HUES6 (cell line): ENCODE results near the gene B3GNT3.
"Not testable (repeated sequence)": the region's sequence is repeated elsewhere in the genome, so short reads cannot be mapped to it uniquely, and the experiment has no call there.

Source experiments
- H3K27ac ChIP-seq: 2 replicates; pipeline ENCODE4 v1.7.0; 2013; ENCODE audit warnings: low read depth, mild to moderate bottlenecking, low read length, inconsistent platforms
- H3K27me3 ChIP-seq: 2 replicates; pipeline ENCODE4 v1.6.1; 2013; ENCODE audit warnings: low read length; ENCODE audit not compliant: control insufficient read depth, insufficient read depth
- H3K36me3 ChIP-seq: 2 replicates; pipeline ENCODE4 v1.6.1; 2013; ENCODE audit warnings: low read length; ENCODE audit not compliant: control insufficient read depth, insufficient read depth
- H3K4me1 ChIP-seq: 2 replicates; pipeline ENCODE4 v1.6.1; 2013; ENCODE audit warnings: low read length; ENCODE audit not compliant: control insufficient read depth, insufficient read depth
- H3K4me3 ChIP-seq: 2 replicates; pipeline ENCODE4 v1.5.1; 2013; ENCODE audit warnings: low read depth, low read length
- H3K9ac ChIP-seq: one replicate; pipeline ENCODE4 v1.6.1; 2013; ENCODE audit warnings: mild to moderate bottlenecking, low read length
- H3K9me3 ChIP-seq: 2 replicates; pipeline ENCODE4 v1.6.1; 2013; ENCODE audit warnings: low read depth, low read length; ENCODE audit not compliant: control insufficient read depth, insufficient read depth

The B3GNT3 gene

GRCh38 chr19:17784201-17785008 is 10.5 kb upstream of the B3GNT3 start:
- no peaks in the 10 kb centered on the region for H3K27me3 ChIP-seq
- H3K36me3 ChIP-seq, result peaks cover 12% of the 10 kb centered on the region
- H3K27ac ChIP-seq, result no peak overlapping the region
- H3K9me3 ChIP-seq, result no peaks in the 10 kb centered on the region
- H3K4me1 ChIP-seq, result peaks cover 8% of the 10 kb centered on the region
- H3K9ac ChIP-seq, result no peak overlapping the region
- H3K4me3 ChIP-seq, result no peak overlapping the region

GRCh38 chr19:17787274-17787913 is 7.5 kb upstream of the B3GNT3 start:
- peaks cover 5% of the 10 kb centered on the region; the same call in 1 of the 2 replicates for H3K4me1 ChIP-seq
- H3K9me3 ChIP-seq, result no peaks in the 10 kb centered on the region
- peaks cover 8% of the 10 kb centered on the region for H3K36me3 ChIP-seq
- H3K27me3 ChIP-seq, result no peaks in the 10 kb centered on the region
- H3K4me3 ChIP-seq, result no peak overlapping the region
- no peak overlapping the region for H3K27ac ChIP-seq
- H3K9ac ChIP-seq, result no peak overlapping the region

- H3K9me3 ChIP-seq, result no peaks in the 10 kb centered on the region
- H3K27me3 ChIP-seq, result no peaks in the 10 kb centered on the region; the same call in 1 of the 2 replicates
- no peak overlapping the region for H3K9ac ChIP-seq
- no peak overlapping the region for H3K4me3 ChIP-seq
- H3K27ac ChIP-seq, result no peak overlapping the region
- H3K4me1 ChIP-seq, result peaks cover 5% of the 10 kb centered on the region; the same call in 1 of the 2 replicates
- peaks cover 2% of the 10 kb centered on the region; the same call in 1 of the 2 replicates for H3K36me3 ChIP-seq
Observed at GRCh38 chr19:17788632-17789031, 6.3 kb upstream of the B3GNT3 start.

GRCh38 chr19:17790059-17790780 is 4.7 kb upstream of the B3GNT3 start:
- Histone ChIP-seq H3K9me3 (no peaks in the 10 kb centered on the region), H3K9ac (no peak overlapping the region), H3K27ac (no peak overlapping the region), H3K27me3 (peaks cover 13% of the 10 kb centered on the region), H3K4me1 (0 out of 2 replicates have a peak, but pooled peaks cover under 1% of the 10 kb centered on the region), H3K4me3 (no peak overlapping the region), H3K36me3 (no peaks in the 10 kb centered on the region; the same call in 1 of the 2 replicates)

- Histone ChIP-seq H3K4me1 (peaks cover 5% of the 10 kb centered on the region; the same call in 1 of the 2 replicates), H3K27me3 (peaks cover 22% of the 10 kb centered on the region), H3K27ac (no peak overlapping the region), H3K9ac (no peak overlapping the region), H3K9me3 (no peaks in the 10 kb centered on the region), H3K4me3 (peak overlapping the region; percentile 60), H3K36me3 (no peaks in the 10 kb centered on the region)
Observed at GRCh38 chr19:17794412-17794730, 567 bp upstream of the B3GNT3 start.

- Histone ChIP-seq H3K4me3 (peak overlapping the region; percentile 60), H3K4me1 (peaks cover 5% of the 10 kb centered on the region; the same call in 1 of the 2 replicates), H3K27ac (no peak overlapping the region), H3K36me3 (no peaks in the 10 kb centered on the region), H3K9me3 (no peaks in the 10 kb centered on the region), H3K27me3 (peaks cover 22% of the 10 kb centered on the region), H3K9ac (no peak overlapping the region)
Observed at GRCh38 chr19:17795495-17795856, 538 bp downstream of the B3GNT3 start.

- Histone ChIP-seq H3K9me3 (no peaks in the 10 kb centered on the region), H3K9ac (no peak overlapping the region), H3K27ac (no peak overlapping the region), H3K36me3 (no peaks in the 10 kb centered on the region), H3K4me3 (no peak overlapping the region), H3K27me3 (peaks cover 22% of the 10 kb centered on the region), H3K4me1 (peaks cover 5% of the 10 kb centered on the region; the same call in 1 of the 2 replicates)
Observed at GRCh38 chr19:17796013-17796837, 1.3 kb downstream of the B3GNT3 start.

GRCh38 chr19:17796838-17797423 is 2.0 kb downstream of the B3GNT3 start:
- H3K9me3 ChIP-seq, result no peaks in the 10 kb centered on the region
- H3K9ac ChIP-seq, result no peak overlapping the region
- peaks cover 22% of the 10 kb centered on the region for H3K27me3 ChIP-seq
- no peak overlapping the region for H3K27ac ChIP-seq
- H3K4me3 ChIP-seq, result no peak overlapping the region
- no peaks in the 10 kb centered on the region for H3K36me3 ChIP-seq
- H3K4me1 ChIP-seq, result peaks cover 5% of the 10 kb centered on the region; the same call in 1 of the 2 replicates

- Histone ChIP-seq H3K9me3 (no peaks in the 10 kb centered on the region), H3K27me3 (peaks cover 22% of the 10 kb centered on the region), H3K4me3 (no peak overlapping the region), H3K4me1 (peaks cover 5% of the 10 kb centered on the region; the same call in 1 of the 2 replicates), H3K36me3 (no peaks in the 10 kb centered on the region), H3K9ac (no peak overlapping the region), H3K27ac (no peak overlapping the region)
Observed at GRCh38 chr19:17797424-17798201, 2.7 kb downstream of the B3GNT3 start.

- not testable (repeated sequence) for H3K9ac ChIP-seq, H3K9me3 ChIP-seq, H3K27ac ChIP-seq, H3K36me3 ChIP-seq, H3K4me3 ChIP-seq, H3K4me1 ChIP-seq
- peaks cover 22% of the 10 kb centered on the region for H3K27me3 ChIP-seq
Observed at GRCh38 chr19:17798599-17798998, 3.7 kb downstream of the B3GNT3 start.
